AG09319 (cell line): ENCODE measurements around the gene ZNF407.

Experiments used
- DNase-seq: peaks from one replicate; pipeline ENCODE4 v3.0.0-alpha.2; 2010; ENCODE audit warnings: low read depth; ENCODE audit errors: extremely low read depth
- CTCF ChIP-seq: IDR thresholded peaks from 2 replicates; pipeline ENCODE4 v1.5.1; 2011; ENCODE audit warnings: low read depth, mild to moderate bottlenecking, inconsistent platforms, low read length, moderate library complexity

Gene ZNF407

GRCh38 chr18:75054046-75054445 lies 456.4 kb downstream of the ZNF407 start:
- TF ChIP-seq CTCF, result no peak
- no peak for DNase-seq

- TF ChIP-seq CTCF, result no peak
- no peak for DNase-seq
These were observed 456.9 kb downstream of the ZNF407 start for GRCh38 chr18:75054611-75055010.

- TF ChIP-seq CTCF, result no peak
- DNase-seq, result no peak
These were observed 459.7 kb downstream of the ZNF407 start for GRCh38 chr18:75057169-75057960.

GRCh38 chr18:75060185-75060584 lies 462.5 kb downstream of the ZNF407 start:
- TF ChIP-seq CTCF, result no peak
- DNase-seq, result no peak

- DNase-seq, result no peak
- TF ChIP-seq CTCF, result no peak
These were observed 464.7 kb downstream of the ZNF407 start for GRCh38 chr18:75062297-75062886.

GRCh38 chr18:75063196-75063595 lies 465.5 kb downstream of the ZNF407 start:
- no peak for DNase-seq
- no peak for TF ChIP-seq CTCF

GRCh38 chr18:75063615-75064512 lies 466.2 kb downstream of the ZNF407 start:
- no peak for DNase-seq
- no peak for TF ChIP-seq CTCF
